Sigmoid colon (tissue), 7 donors: ENCODE measurements around the gene TMEM92. TPM values are rescaled to one million over a fixed set of nuclear protein-coding genes. Genes with fewer than 3 reads are reported as not detected.
"Not testable (repeated sequence)": the region's sequence is repeated elsewhere in the genome, so short reads cannot be mapped to it uniquely, and the experiment has no call there.

ENCODE experiments used
- DNase-seq: peaks from one replicate; pipeline ENCODE4 v3.0.0-alpha.2; 2019
- H3K27ac ChIP-seq, 4 donors: fragments of 200-600 bp; sonication (generic); one replicate each; pipeline ENCODE4 v1.5.1; 2016 to 2019; ENCODE audit warnings: mild to moderate bottlenecking in 1 of 4
- H3K27me3 ChIP-seq, 3 donors: fragments of 200-600 bp; sonication (generic); one replicate each; pipeline ENCODE4 v1.5.1; 2019; ENCODE audit warnings: mild to moderate bottlenecking in 1 of 3
- H3K36me3 ChIP-seq, 4 donors: fragments of 200-600 bp; sonication (generic); one replicate each; pipeline ENCODE4 v1.5.1; 2016 to 2019
- H3K4me1 ChIP-seq, 4 donors: fragments of 200-600 bp; sonication (generic); one replicate each; pipeline ENCODE4 v1.5.1; 2017 to 2019
- H3K4me3 ChIP-seq, 4 donors: fragments of 200-600 bp; sonication (generic); one replicate each; pipeline ENCODE4 v1.5.1; 2017 to 2019; ENCODE audit warnings: mild to moderate bottlenecking in 2 of 4, moderate library complexity in 1 of 4
- H3K9me3 ChIP-seq, 4 donors: fragments of 200-600 bp in 3 of 4; sonication (generic) in 3 of 4; one replicate each; pipeline versions ENCODE4 v1.5.1 to v1.6.1; 2013 to 2019
- CTCF ChIP-seq, 4 experiments: fragments of 450-650 bp in 3 of 4; fragments of 200-600 bp in 1 of 4; IDR thresholded peaks; one replicate each; pipeline ENCODE4 v1.5.1; 2016 to 2019; ENCODE audit warnings: antibody characterized with exemption in 4 of 4, mild to moderate bottlenecking in 3 of 4, moderate library complexity in 2 of 4
- EP300 ChIP-seq, 4 donors: sonication (generic); formaldehyde crosslinking; IDR thresholded peaks; one replicate each; pipeline ENCODE4 v1.6.1; 2017; ENCODE audit warnings: antibody characterized with exemption in 4 of 4
- POLR2A ChIP-seq, 2 donors: fragments of 450-650 bp; IDR thresholded peaks; one replicate each; pipeline ENCODE4 v1.6.1; 2016; ENCODE audit warnings: antibody characterized with exemption in 2 of 2, mild to moderate bottlenecking in 2 of 2, moderate library complexity in 2 of 2
- POLR2AphosphoS5 ChIP-seq, 4 donors: sonication (generic); formaldehyde crosslinking; IDR thresholded peaks; one replicate each; pipeline ENCODE4 v1.6.1; 2017; ENCODE audit warnings: antibody characterized with exemption in 4 of 4
- WGBS, 2 donors: extraction: QIAGEN DNeasy Blood & Tissue Kit; methylation state at CpG; one replicate each; pipeline ENCODE4 v1.1.7; 2013; 5-methylcytosine and 5-hydroxymethylcytosine counted together
- intact Hi-C: fragments of 100-400 bp; cut with DNase I; formaldehyde crosslinking; loops from one replicate; pipeline ENCODE4 v1.15.1; 2023
- polyA plus RNA-seq, 3 donors: library from polyadenylated mRNA; stranded (reverse); fragments of 200-250 nt; gene quantifications; one replicate each; pipeline ENCODE4 v1.2.3, GENCODE V29; 2013
- total RNA-seq, 4 donors: library from RNA; depleted of rRNA; stranded (reverse); fragments of >200 nt; gene quantifications; one replicate each; pipeline ENCODE4 v1.1.0, GENCODE V29; 2016
- donor health status: healthy with polysubstance abuse.
- donor health status: Bipolar disorder and iron deficiency.
- donor health status: healthy.

Gene TMEM92
- total and polyA plus RNA-seq, 7 donors, result 2.5 to 9.7 (median 3.6) TPM; not detected in 4

GRCh38 chr17:50312308-50312707 lies 38.0 kb downstream of the TMEM92 start:
- intact Hi-C loops, result no loop called here
- Histone ChIP-seq H3K4me1 (no peaks in the 10 kb centered on the region), H3K27me3 (peaks cover 0 to 15% (median 0%) of the 10 kb centered on the region in 3 donors), H3K36me3 (no peaks in the 10 kb centered on the region), H3K9me3 (no peaks in the 10 kb centered on the region), H3K27ac (no peak overlapping the region), H3K4me3 (no peak overlapping the region)
- no peak for TF ChIP-seq CTCF (IDR thresholded peaks at IDR 0.05)
- no peak for DNase-seq
- WGBS, 2 donors, result 79 to 83% methylated on average over 5 of the region's 5 CpGs

DNA sequence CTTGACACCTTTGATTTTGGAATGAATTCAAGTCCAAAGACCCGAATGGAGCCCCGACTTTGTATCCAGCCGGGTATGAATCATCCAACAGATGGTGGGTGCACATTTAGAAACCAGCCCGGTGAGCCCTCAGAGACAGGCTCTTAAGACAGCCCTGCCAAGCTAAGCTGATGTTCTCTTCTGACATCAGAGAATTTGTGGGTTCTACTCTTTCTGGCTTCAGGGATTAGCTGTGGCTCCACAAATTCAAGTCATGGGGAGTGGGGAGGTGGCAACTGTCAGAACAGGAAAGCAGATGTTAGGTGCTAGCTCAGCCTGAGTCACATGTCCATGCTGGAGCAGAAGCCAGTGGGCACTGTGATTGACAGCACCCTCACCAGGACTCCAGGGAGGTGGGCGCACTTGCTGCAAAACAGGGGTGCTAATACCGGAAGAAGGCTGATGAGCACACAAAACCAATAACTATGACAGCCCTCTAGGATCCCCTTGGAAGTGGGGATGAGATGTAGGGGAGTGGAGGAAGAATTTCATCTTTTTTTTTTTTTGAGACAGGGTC lies 40.3 kb downstream of the TMEM92 start:
- Histone ChIP-seq H3K36me3 (no peaks in the 10 kb centered on the region), H3K9me3 (no peaks in the 10 kb centered on the region), H3K27me3 (peaks cover 0 to 15% (median 0%) of the 10 kb centered on the region in 3 donors), H3K4me3 (no peak overlapping the region), H3K27ac (no peak overlapping the region), H3K4me1 (peaks cover 0 to 12% (median 9%) of the 10 kb centered on the region in 4 donors)
- no peak for DNase-seq
- intact Hi-C loops, result no loop called here
- no peak for TF ChIP-seq CTCF (IDR thresholded peaks at IDR 0.05)
- TF ChIP-seq EP300 (IDR thresholded peaks at IDR 0.05), result no peak
- TF ChIP-seq POLR2AphosphoS5 (IDR thresholded peaks at IDR 0.05), result no peak
- TF ChIP-seq POLR2A (IDR thresholded peaks at IDR 0.05), result no peak
- 75 to 88% methylated on average over 6 of the region's 6 CpGs for WGBS, 2 donors

DNA sequence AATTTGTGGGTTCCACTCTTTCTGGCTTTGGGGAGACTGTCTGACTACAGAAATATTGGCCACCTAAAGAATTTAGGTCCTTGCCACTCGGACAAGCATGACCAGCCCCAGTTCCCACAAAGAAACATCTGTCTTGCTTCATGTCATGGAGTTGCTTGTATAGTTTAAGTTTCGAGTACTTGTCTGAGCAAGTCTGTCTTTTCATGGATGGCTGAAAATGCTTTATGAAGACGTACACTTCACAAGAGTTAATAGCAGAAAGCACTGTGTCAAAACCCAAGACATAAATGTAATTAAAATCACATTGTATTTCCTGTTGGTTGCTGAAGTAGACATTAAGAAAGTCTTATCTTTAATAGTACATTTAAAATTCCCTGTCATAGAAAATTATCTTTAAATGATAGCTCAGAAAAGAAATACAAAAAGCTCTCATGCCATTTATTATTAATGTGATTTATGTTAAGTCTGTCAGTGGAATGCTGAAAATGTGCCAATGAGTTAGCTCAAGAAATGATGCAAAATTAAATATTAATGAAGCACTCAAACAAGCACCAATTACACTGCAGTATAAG lies 41.8 kb downstream of the TMEM92 start:
- no peak overlapping the region for H3K4me3 ChIP-seq
- DNase-seq, result no peak
- no peak overlapping the region for H3K27ac ChIP-seq
- peaks cover 0 to 5% (median 0%) of the 10 kb centered on the region in 3 donors for H3K27me3 ChIP-seq
- peaks cover 0 to 12% (median 9%) of the 10 kb centered on the region in 4 donors for H3K4me1 ChIP-seq
- intact Hi-C loops, result no loop called here
- no peaks in the 10 kb centered on the region for H3K36me3 ChIP-seq
- H3K9me3 ChIP-seq, result no peaks in the 10 kb centered on the region
- no peak for TF ChIP-seq POLR2AphosphoS5 (IDR thresholded peaks at IDR 0.05)
- 74 to 77% methylated on average over 3 of the region's 3 CpGs for WGBS, 2 donors

GRCh38 chr17:50316660-50317059 lies 42.4 kb downstream of the TMEM92 start:
- H3K4me3 ChIP-seq, H3K27me3 ChIP-seq, H3K36me3 ChIP-seq, intact Hi-C loops, DNase-seq, H3K27ac ChIP-seq, H3K9me3 ChIP-seq: not testable (repeated sequence)
- WGBS, 2 donors, result 90 to 96% methylated on average over 2 of the region's 2 CpGs
- peaks cover 0 to 12% (median 9%) of the 10 kb centered on the region in 4 donors for H3K4me1 ChIP-seq

GRCh38 chr17:50317121-50317520 lies 42.9 kb downstream of the TMEM92 start:
- no peaks in the 10 kb centered on the region for H3K36me3 ChIP-seq
- TF ChIP-seq CTCF (IDR thresholded peaks at IDR 0.05), result no peak
- no peak for TF ChIP-seq POLR2AphosphoS5 (IDR thresholded peaks at IDR 0.05)
- no peak for TF ChIP-seq POLR2A (IDR thresholded peaks at IDR 0.05)
- TF ChIP-seq EP300 (IDR thresholded peaks at IDR 0.05), result no peak
- no peak overlapping the region for H3K4me3 ChIP-seq
- no peak for DNase-seq
- no peaks in the 10 kb centered on the region for H3K27me3 ChIP-seq
- WGBS, 2 donors, result 94 to 96% methylated on average over 2 of the region's 2 CpGs
- no peaks in the 10 kb centered on the region for H3K9me3 ChIP-seq
- H3K27ac ChIP-seq, result no peak overlapping the region
- peaks cover 0 to 12% (median 9%) of the 10 kb centered on the region in 4 donors for H3K4me1 ChIP-seq
- intact Hi-C loops, result no loop called here
